ENCODE data around the gene PAK1. TPM values are rescaled to one million over a fixed set of nuclear protein-coding genes. Genes with fewer than 3 reads are reported as not detected.

Gene PAK1
- total and polyA plus RNA-seq, 10 of the 15 experiments (the other 5 are each of a cell fraction or from before 2014, with no cell fraction given): 43.8 to 321 (median 110) TPM

- ChIA-PET SMC1A (ENCODE audit: uncharacterized antibody, unreplicated experiment) (no interaction called here), RAD21 (ENCODE audit: unreplicated experiment) (no interaction called here)
- TF ChIP-seq NKRF (conservative IDR thresholded peaks at IDR 0.05) (no peak), PML (IDR thresholded peaks at IDR 0.05; ENCODE audit: low read length) (no peak), EP300 (IDR thresholded peaks at IDR 0.05; ENCODE audit: borderline replicate concordance in 1 of 2, control insufficient read depth in 1 of 2, low read depth in 2 of 2, low read length in 2 of 2) (no peak), BRCA1 (IDR thresholded peaks at IDR 0.05; ENCODE audit: low read depth, low read length) (no peak), SMC3 (IDR thresholded peaks at IDR 0.05; ENCODE audit: borderline replicate concordance, low read length) (no peak), RB1 (IDR thresholded peaks at IDR 0.05; ENCODE audit: borderline replicate concordance) (no peak), ZNF24 (IDR thresholded peaks at IDR 0.05) (no peak)
These were observed 125.9 kb downstream of the PAK1 start for GRCh38 chr11:77347948-77348347.

More at GRCh38 chr11:77347948-77348347, 125.9 kb downstream of the PAK1 start:
- H3K27me3 ChIP-seq (replicated peaks in 1 of 2; ENCODE audit: control insufficient read depth in 2 of 2, insufficient read depth in 2 of 2, low read length in 1 of 2): no peaks in the 10 kb centered on the region
- DNase-seq (ENCODE audit: low read depth, low spot score) (no peak), FAIRE-seq (no peak), ATAC-seq (no peak)
- POLR2A ChIA-PET: no interaction called here
- 56% methylated on average over 2 of the region's 2 CpGs for WGBS (ENCODE audit: insufficient coverage, insufficient replicate concordance, low lambda C conversion rate, missing lambda C conversion rate)
- CTCF ChIA-PET: no interaction called here
- intact Hi-C loops (cut with micrococcal nuclease; ENCODE audit: unreplicated experiment): no loop called here
- peaks cover 4 to 18% of the 10 kb centered on the region in 2 experiments for H3K36me3 ChIP-seq (ENCODE audit: control insufficient read depth in 2 of 2, insufficient read depth in 2 of 2, low read length in 1 of 2)
- no peaks in the 10 kb centered on the region for H3K79me2 ChIP-seq (ENCODE audit: control insufficient read depth, insufficient read depth, low read length)
- no peak overlapping the region for H3K4me2 ChIP-seq (ENCODE audit: control insufficient read depth, insufficient read depth)
- no peak overlapping the region for H3K9ac ChIP-seq (ENCODE audit: control insufficient read depth, insufficient read depth, low read length)
- H2AFZ ChIP-seq (ENCODE audit: control insufficient read depth, low read depth, low read length): no peak overlapping the region
- no peak overlapping the region for H3K27ac ChIP-seq (ENCODE audit: control insufficient read depth, insufficient read depth)
- no TSS peak for BruUV-seq (replicated peaks)
- in situ Hi-C loops (cut with MboI): no loop called here
- no peaks in the 10 kb centered on the region for H3K9me3 ChIP-seq (replicated peaks; ENCODE audit: control insufficient read depth, insufficient read depth, low read length)
- no peaks in the 10 kb centered on the region for H3K4me1 ChIP-seq (ENCODE audit: control insufficient read depth, insufficient read depth, low read length)
- H4K20me1 ChIP-seq (ENCODE audit: control insufficient read depth, insufficient read depth): no peaks in the 10 kb centered on the region; the same call in 1 of the 2 replicates
- no peak overlapping the region for H3K4me3 ChIP-seq

Measured in GM12878 (cell line).